ENCODE measurements around the gene NAV2. TPM values are rescaled to one million over a fixed set of nuclear protein-coding genes. Genes with fewer than 3 reads are reported as not detected.
"Not testable (repeated sequence)": the region's sequence is repeated elsewhere in the genome, so short reads cannot be mapped to it uniquely, and the experiment has no call there.

The NAV2 gene
- total RNA-seq, 1 donor from 2014 or later, result 9.6 TPM

GRCh38 chr11:20004866-20005265 lies 292.2 kb downstream of the NAV2 start:
- no peak for DNase-seq (ENCODE audit: low spot score)

GRCh38 chr11:20005747-20006146 lies 293.1 kb downstream of the NAV2 start:
- no peak overlapping the region for H3K4me3 Mint-ChIP-seq
- Histone ChIP-seq H3K4me2 (no peak overlapping the region), H4K20me1 (ENCODE audit: low read depth) (peaks cover 42% of the 10 kb centered on the region), H3K9ac (no peak overlapping the region), H3K4me1 (peaks cover 25% of the 10 kb centered on the region), H3K79me2 (ENCODE audit: low read depth) (no peaks in the 10 kb centered on the region), H3K36me3 (no peaks in the 10 kb centered on the region), H3K4me3 (no peak overlapping the region), H3K9me3 (ENCODE audit: low read depth) (no peaks in the 10 kb centered on the region), H3F3A (ENCODE audit: low read depth) (peaks cover 20% of the 10 kb centered on the region), H3K27ac (no peak overlapping the region), H2AFZ (replicated peaks) (no peak overlapping the region), H3K27me3 (peaks cover 28% of the 10 kb centered on the region)
- no peaks in the 10 kb centered on the region for H3K36me3 Mint-ChIP-seq
- H3K9me3 Mint-ChIP-seq, result no peaks in the 10 kb centered on the region
- TF ChIP-seq EZH2 (IDR thresholded peaks at IDR 0.05) (no peak), EZH2phosphoT487 (IDR thresholded peaks at IDR 0.05) (no peak), CTCF (IDR thresholded peaks at IDR 0.05) (no peak)
- H3K4me1 Mint-ChIP-seq, result peaks cover 41% of the 10 kb centered on the region
- no peaks in the 10 kb centered on the region for H3K27me3 Mint-ChIP-seq (ENCODE audit: insufficient read depth, low read depth)
- no peak overlapping the region for H3K27ac Mint-ChIP-seq
- no peak for DNase-seq (ENCODE audit: low spot score)

More at GRCh38 chr11:20004866-20005265, 292.2 kb downstream of the NAV2 start:
- Histone ChIP-seq H3K4me3 (no peak overlapping the region), H3K27me3 (peaks cover 32% of the 10 kb centered on the region), H3K4me1 (peaks cover 25% of the 10 kb centered on the region), H3K79me2 (ENCODE audit: low read depth) (no peaks in the 10 kb centered on the region), H3K36me3 (no peaks in the 10 kb centered on the region), H3K9ac (no peak overlapping the region), H3F3A (ENCODE audit: low read depth) (peaks cover 22% of the 10 kb centered on the region), H2AFZ (replicated peaks) (no peak overlapping the region), H3K27ac (no peak overlapping the region), H4K20me1 (ENCODE audit: low read depth) (peaks cover 48% of the 10 kb centered on the region), H3K9me3 (ENCODE audit: low read depth) (no peaks in the 10 kb centered on the region), H3K4me2 (no peak overlapping the region)
- no peaks in the 10 kb centered on the region for H3K36me3 Mint-ChIP-seq
- peaks cover 5% of the 10 kb centered on the region for H3K27me3 Mint-ChIP-seq (ENCODE audit: insufficient read depth, low read depth)
- peaks cover 50% of the 10 kb centered on the region for H3K4me1 Mint-ChIP-seq
- H3K9me3 Mint-ChIP-seq, result no peaks in the 10 kb centered on the region
- TF ChIP-seq EZH2 (IDR thresholded peaks at IDR 0.05), result no peak
- no peak overlapping the region for H3K27ac Mint-ChIP-seq
- H3K4me3 Mint-ChIP-seq, result no peak overlapping the region

GRCh38 chr11:20006618-20007017 lies 294.0 kb downstream of the NAV2 start:
- not testable (repeated sequence) for H2AFZ ChIP-seq (replicated peaks); H3K9ac ChIP-seq; H3K27ac Mint-ChIP-seq; H3K27ac ChIP-seq; H3K4me3 Mint-ChIP-seq; H3K27me3 Mint-ChIP-seq (ENCODE audit: insufficient read depth, low read depth); H3K36me3 ChIP-seq; H3K79me2 ChIP-seq (ENCODE audit: low read depth); H3K4me2 ChIP-seq; DNase-seq (ENCODE audit: low spot score); H3K9me3 ChIP-seq (ENCODE audit: low read depth); H3K36me3 Mint-ChIP-seq; H3K9me3 Mint-ChIP-seq; H3K4me3 ChIP-seq
- H3K27me3 ChIP-seq, result peaks cover 20% of the 10 kb centered on the region
- peaks cover 11% of the 10 kb centered on the region for H3F3A ChIP-seq (ENCODE audit: low read depth)
- peaks cover 33% of the 10 kb centered on the region for H4K20me1 ChIP-seq (ENCODE audit: low read depth)
- peaks cover 32% of the 10 kb centered on the region for H3K4me1 Mint-ChIP-seq
- peaks cover 19% of the 10 kb centered on the region for H3K4me1 ChIP-seq

- TF ChIP-seq EZH2 (IDR thresholded peaks at IDR 0.05), result no peak
- TF ChIP-seq EZH2phosphoT487 (IDR thresholded peaks at IDR 0.05), result no peak
- TF ChIP-seq CTCF (IDR thresholded peaks at IDR 0.05), result no peak
- Histone ChIP-seq H3K36me3 (no peaks in the 10 kb centered on the region), H3K9ac (no peak overlapping the region), H3K27me3 (peaks cover 12% of the 10 kb centered on the region), H3K79me2 (ENCODE audit: low read depth) (no peaks in the 10 kb centered on the region), H3K4me3 (no peak overlapping the region), H3F3A (ENCODE audit: low read depth) (peaks cover 7% of the 10 kb centered on the region), H2AFZ (replicated peaks) (no peak overlapping the region), H3K9me3 (ENCODE audit: low read depth) (no peaks in the 10 kb centered on the region), H3K4me1 (peaks cover 15% of the 10 kb centered on the region), H3K4me2 (no peak overlapping the region), H4K20me1 (ENCODE audit: low read depth) (peaks cover 25% of the 10 kb centered on the region), H3K27ac (no peak overlapping the region)
- Mint-ChIP-seq H3K4me3 (no peak overlapping the region), H3K4me1 (peaks cover 28% of the 10 kb centered on the region), H3K36me3 (no peaks in the 10 kb centered on the region), H3K27ac (no peak overlapping the region), H3K27me3 (ENCODE audit: insufficient read depth, low read depth) (no peaks in the 10 kb centered on the region), H3K9me3 (no peaks in the 10 kb centered on the region)
- no peak for DNase-seq (ENCODE audit: low spot score)
These were observed 294.7 kb downstream of the NAV2 start for GRCh38 chr11:20007386-20007785.

Measured in neural progenitor cell (in vitro differentiated cells).